Smooth muscle cell of trachea (primary cell): Measurements from ENCODE around the gene WFDC2. TPM values are rescaled to one million over a fixed set of nuclear protein-coding genes. Genes with fewer than 3 reads are reported as not detected.

ENCODE experiments used
- total RNA-seq: library from RNA; depleted of rRNA; stranded (reverse); fragments of >200 nt; gene quantifications from 2 replicates; pipeline ENCODE4 v1.2.1, GENCODE V29; 2014

WFDC2 gene, protein sequence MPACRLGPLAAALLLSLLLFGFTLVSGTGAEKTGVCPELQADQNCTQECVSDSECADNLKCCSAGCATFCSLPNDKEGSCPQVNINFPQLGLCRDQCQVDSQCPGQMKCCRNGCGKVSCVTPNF
- not detected in 2 replicates for total RNA-seq

DNA sequence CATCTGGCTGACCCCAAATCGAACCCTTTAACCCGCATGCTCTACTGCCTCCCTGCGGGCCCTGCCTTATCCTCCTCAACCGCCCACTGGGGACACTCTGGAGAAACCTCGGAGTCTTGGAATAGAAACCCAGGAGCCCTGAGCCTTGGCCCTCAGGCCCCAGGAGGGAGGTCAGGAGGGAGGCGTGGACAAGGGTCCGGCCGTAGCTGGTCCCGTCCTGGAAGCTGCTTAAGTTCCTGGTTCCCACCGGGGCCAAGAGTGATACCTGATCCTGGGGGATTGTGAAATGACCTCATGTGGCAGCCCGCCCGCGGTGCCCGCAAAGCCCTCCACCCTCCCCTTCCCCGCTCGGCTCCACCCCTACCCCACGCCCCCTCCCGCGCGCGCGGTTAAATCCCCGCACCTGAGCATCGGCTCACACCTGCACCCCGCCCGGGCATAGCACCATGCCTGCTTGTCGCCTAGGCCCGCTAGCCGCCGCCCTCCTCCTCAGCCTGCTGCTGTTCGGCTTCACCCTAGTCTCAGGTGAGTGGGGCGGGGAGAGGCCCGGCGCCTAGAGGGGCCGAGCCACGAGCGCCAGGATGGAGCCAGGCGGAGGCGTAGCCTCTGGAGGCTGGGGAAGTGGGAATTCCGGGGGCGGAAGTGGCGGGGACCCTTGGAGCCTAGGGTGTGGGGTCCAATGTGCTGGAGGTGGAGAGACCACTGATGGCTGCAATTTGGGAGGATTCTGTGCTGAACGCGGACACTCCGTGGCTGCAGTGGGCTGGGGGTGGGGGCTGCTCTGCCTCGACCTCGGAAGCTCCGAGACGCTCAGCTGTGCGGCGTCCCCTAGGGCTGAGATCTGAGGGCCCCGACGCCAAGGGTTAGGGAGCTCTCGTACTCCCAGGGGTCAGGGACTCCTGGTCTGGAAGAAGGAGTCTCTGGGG is at the start of gene WFDC2:
TSS of gene WFDC2 (plus strand) at position 418 of the 926 bp plus-strand sequence. CDS start at position 447, 29 bp downstream.

DNA sequence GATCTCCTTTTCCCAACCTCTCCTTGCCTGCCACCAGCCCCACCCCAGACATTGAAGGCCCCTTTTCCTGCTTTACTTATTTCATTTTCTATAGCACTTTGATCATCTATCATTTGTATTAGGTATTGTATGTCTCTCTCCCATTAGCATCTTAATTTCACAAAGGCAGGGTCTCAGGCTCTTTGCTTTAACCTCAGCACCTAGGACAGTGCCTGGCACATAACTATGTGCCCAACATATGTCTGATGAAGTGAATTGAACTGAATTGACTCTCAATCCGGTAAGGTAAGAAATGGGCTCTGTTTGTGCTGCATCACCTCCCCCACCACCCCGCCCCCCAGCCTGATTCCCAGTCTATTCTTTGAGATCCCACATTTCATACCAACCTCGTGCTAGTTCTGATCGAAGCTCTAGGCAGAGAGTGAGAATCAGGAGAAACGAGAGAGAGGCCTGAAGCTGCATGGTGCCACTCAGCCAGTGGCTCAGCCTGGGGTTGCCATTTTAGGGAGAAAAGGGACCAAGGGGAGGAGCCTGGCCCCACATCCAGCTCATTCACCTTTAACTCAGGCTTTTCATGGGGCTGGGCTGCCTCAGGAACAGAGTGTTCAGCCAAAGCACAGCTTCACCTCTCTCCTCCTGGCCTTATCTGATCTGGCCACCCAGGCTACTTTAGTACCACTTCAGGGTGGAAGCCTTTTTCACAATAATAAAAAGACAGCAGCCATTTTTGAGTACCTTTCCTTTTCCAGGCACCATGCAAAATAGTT is 45.8 kb downstream of the WFDC2 start, which contains the start of gene SPINT3:
TSS of gene SPINT3 (minus strand) at position 476 of the 767 bp plus-strand sequence. CDS start at position 462, 14 bp downstream.

Other genes starting within 250 kb of the WFDC2 start
- not detected in 2 replicates for gene SEMG2, start 248.4 kb upstream of the WFDC2 start, total RNA-seq
- 0.33 TPM in 1 of 2 replicates, not detected in the other for gene SLPI, start 215.2 kb upstream of the WFDC2 start, total RNA-seq
- not detected in 2 replicates for gene RBPJL, start 162.9 kb upstream of the WFDC2 start, total RNA-seq
- gene MATN4, start 161.5 kb upstream of the WFDC2 start, total RNA-seq, result 0.33 TPM in 1 of 2 replicates, not detected in the other
- gene SDC4, start 121.3 kb upstream of the WFDC2 start, total RNA-seq, result 113 and 219 TPM in 2 replicates
- 22.5 and 28.9 TPM in 2 replicates for gene SYS1, start 106.6 kb upstream of the WFDC2 start, total RNA-seq
- 0.50 TPM in 1 of 2 replicates, not detected in the other for gene TP53TG5, start 91.4 kb upstream of the WFDC2 start, total RNA-seq
- gene DBNDD2, start 61.5 kb upstream of the WFDC2 start, total RNA-seq, result 2.6 and 3.9 TPM in 2 replicates
- gene PIGT, start 53.6 kb upstream of the WFDC2 start, total RNA-seq, result 26.5 and 56.1 TPM in 2 replicates
- gene SPINT3, start 45.9 kb downstream of the WFDC2 start, total RNA-seq, result not detected in 2 replicates
- not detected in 2 replicates for gene WFDC6, start 69.7 kb downstream of the WFDC2 start, total RNA-seq
- not detected in 2 replicates for gene EPPIN, start 77.6 kb downstream of the WFDC2 start, total RNA-seq
- not detected in 2 replicates for gene WFDC8, start 109.5 kb downstream of the WFDC2 start, total RNA-seq
- not detected in 2 replicates for gene WFDC10A, start 160.0 kb downstream of the WFDC2 start, total RNA-seq
- not detected in 2 replicates for gene WFDC9, start 161.5 kb downstream of the WFDC2 start, total RNA-seq
- gene WFDC11, start 200.5 kb downstream of the WFDC2 start, total RNA-seq, result not detected in 2 replicates
- not detected in 2 replicates for gene WFDC13, start 232.3 kb downstream of the WFDC2 start, total RNA-seq
- gene WFDC10B, start 235.3 kb downstream of the WFDC2 start, total RNA-seq, result not detected in 2 replicates